DND-41 (cell line): ENCODE measurements around the gene FJX1.
A peak's percentile ranks its signal among the peaks of the same experiment; 100 is the strongest.

Experiments
- ATAC-seq: fragments of 200-7000 bp; cut with Tn5 transposase; 3 replicates; pipeline ENCODE4 v1.9.1; 2021; ENCODE audit warnings: low read depth; ENCODE audit not compliant: insufficient read depth
- DNase-seq: peaks from one replicate; pipeline ENCODE4 v3.0.0-alpha.2; 2020
- H2AFZ ChIP-seq: 2 replicates; pipeline ENCODE4 v1.6.0; 2012; ENCODE audit warnings: low read depth, low read length
- H3K27ac ChIP-seq: 2 replicates; pipeline ENCODE4 v1.5.1; 2012; ENCODE audit warnings: low read length, inconsistent platforms
- H3K27me3 ChIP-seq: fragments of 200-600 bp; sonication (generic); 2 replicates; pipeline ENCODE4 v1.6.0; 2012; ENCODE audit warnings: low read length, mild to moderate bottlenecking, inconsistent platforms; ENCODE audit not compliant: insufficient read depth, poor library complexity
- H3K36me3 ChIP-seq: 2 replicates; pipeline ENCODE4 v1.5.1; 2012; ENCODE audit warnings: low read length, inconsistent platforms; ENCODE audit not compliant: insufficient read depth
- H3K4me1 ChIP-seq: 2 replicates; pipeline ENCODE4 v1.5.1; 2012; ENCODE audit warnings: mild to moderate bottlenecking, low read length; ENCODE audit not compliant: insufficient read depth
- H3K4me2 ChIP-seq: 2 replicates; pipeline ENCODE4 v1.6.0; 2012; ENCODE audit warnings: mild to moderate bottlenecking, moderate library complexity, low read length, inconsistent platforms; ENCODE audit not compliant: insufficient read depth
- H3K4me3 ChIP-seq, 2 experiments: fragments of 200-600 bp in 1 of 2; shearing (Covaris generic) in 1 of 2; 2 replicates each; pipeline ENCODE4 v1.5.1; 2012 to 2016; ENCODE audit warnings: inconsistent platforms in 2 of 2, low read length in 2 of 2, mild to moderate bottlenecking in 2 of 2, low read depth in 1 of 2, moderate library complexity in 1 of 2
- H3K79me2 ChIP-seq: 2 replicates; pipeline ENCODE4 v1.6.0; 2012; ENCODE audit warnings: low read length, inconsistent platforms; ENCODE audit not compliant: insufficient read depth
- H3K9ac ChIP-seq: 2 replicates; pipeline ENCODE4 v1.6.0; 2012; ENCODE audit warnings: low read depth, mild to moderate bottlenecking, inconsistent platforms, low read length, moderate library complexity
- H3K9me3 ChIP-seq: 2 replicates; pipeline ENCODE4 v1.5.1; 2012; ENCODE audit warnings: low read length, moderate library complexity, mild to moderate bottlenecking, inconsistent platforms; ENCODE audit not compliant: insufficient read depth, severe bottlenecking
- H4K20me1 ChIP-seq: 2 replicates; pipeline ENCODE4 v1.6.0; 2012; ENCODE audit warnings: low read length; ENCODE audit not compliant: insufficient read depth
- EZH2 ChIP-seq: IDR thresholded peaks from 3 replicates; pipeline ENCODE4 v1.6.1; 2012; ENCODE audit warnings: borderline replicate concordance, low read depth, mild to moderate bottlenecking, moderate library complexity, low read length, inconsistent platforms; ENCODE audit not compliant: severe bottlenecking
- TF ChIP-seq, protein P1 (sequence below): IDR thresholded peaks from 2 replicates; pipeline ENCODE4 v1.5.1; 2012; ENCODE audit warnings: borderline replicate concordance, low read length, moderate library complexity, mild to moderate bottlenecking; ENCODE audit not compliant: poor library complexity, severe bottlenecking; ENCODE audit errors: extremely low read depth

The FJX1 gene

GRCh38 chr11:35614939-35615569, 3.2 kb upstream of the FJX1 start:
- DNase-seq (no peak), ATAC-seq (no peak)
- no peak overlapping the region for H2AFZ ChIP-seq
- H3K4me2 ChIP-seq: no peak overlapping the region
- H3K27me3 ChIP-seq: no peaks in the 10 kb centered on the region
- no peaks in the 10 kb centered on the region for H3K9me3 ChIP-seq
- no peak for TF ChIP-seq EZH2
- TF ChIP-seq, protein P1, sequence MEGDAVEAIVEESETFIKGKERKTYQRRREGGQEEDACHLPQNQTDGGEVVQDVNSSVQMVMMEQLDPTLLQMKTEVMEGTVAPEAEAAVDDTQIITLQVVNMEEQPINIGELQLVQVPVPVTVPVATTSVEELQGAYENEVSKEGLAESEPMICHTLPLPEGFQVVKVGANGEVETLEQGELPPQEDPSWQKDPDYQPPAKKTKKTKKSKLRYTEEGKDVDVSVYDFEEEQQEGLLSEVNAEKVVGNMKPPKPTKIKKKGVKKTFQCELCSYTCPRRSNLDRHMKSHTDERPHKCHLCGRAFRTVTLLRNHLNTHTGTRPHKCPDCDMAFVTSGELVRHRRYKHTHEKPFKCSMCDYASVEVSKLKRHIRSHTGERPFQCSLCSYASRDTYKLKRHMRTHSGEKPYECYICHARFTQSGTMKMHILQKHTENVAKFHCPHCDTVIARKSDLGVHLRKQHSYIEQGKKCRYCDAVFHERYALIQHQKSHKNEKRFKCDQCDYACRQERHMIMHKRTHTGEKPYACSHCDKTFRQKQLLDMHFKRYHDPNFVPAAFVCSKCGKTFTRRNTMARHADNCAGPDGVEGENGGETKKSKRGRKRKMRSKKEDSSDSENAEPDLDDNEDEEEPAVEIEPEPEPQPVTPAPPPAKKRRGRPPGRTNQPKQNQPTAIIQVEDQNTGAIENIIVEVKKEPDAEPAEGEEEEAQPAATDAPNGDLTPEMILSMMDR: no peak
- no peaks in the 10 kb centered on the region for H4K20me1 ChIP-seq
- H3K4me3 ChIP-seq: no peak overlapping the region
- H3K4me1 ChIP-seq: no peaks in the 10 kb centered on the region
- no peaks in the 10 kb centered on the region for H3K79me2 ChIP-seq
- H3K9ac ChIP-seq: no peak overlapping the region
- no peaks in the 10 kb centered on the region for H3K36me3 ChIP-seq
- no peak overlapping the region for H3K27ac ChIP-seq

- H3K27ac ChIP-seq: no peak overlapping the region
- DNase-seq (no peak), ATAC-seq (peak; percentile 76)
- no peak overlapping the region for H2AFZ ChIP-seq
- no peaks in the 10 kb centered on the region for H3K79me2 ChIP-seq
- H3K36me3 ChIP-seq: no peaks in the 10 kb centered on the region
- H3K9ac ChIP-seq: no peak overlapping the region
- H3K4me3 ChIP-seq: no peak overlapping the region
- H3K27me3 ChIP-seq: peaks cover 3% of the 10 kb centered on the region
- H3K4me1 ChIP-seq: no peaks in the 10 kb centered on the region
- H4K20me1 ChIP-seq: no peaks in the 10 kb centered on the region
- H3K9me3 ChIP-seq: no peaks in the 10 kb centered on the region
- H3K4me2 ChIP-seq: no peak overlapping the region
- TF ChIP-seq, protein P1: peak; percentile 82
- TF ChIP-seq EZH2: no peak
Observed at GRCh38 chr11:35615921-35616900, 2.0 kb upstream of the FJX1 start.

GRCh38 chr11:35617316-35617686, 959 bp upstream of the FJX1 start:
- Histone ChIP-seq H3K4me3 (no peak overlapping the region), H3K27me3 (peaks cover 3% of the 10 kb centered on the region), H3K9ac (no peak overlapping the region), H3K27ac (no peak overlapping the region), H3K79me2 (no peaks in the 10 kb centered on the region), H3K9me3 (no peaks in the 10 kb centered on the region), H3K36me3 (no peaks in the 10 kb centered on the region), H3K4me1 (no peaks in the 10 kb centered on the region), H4K20me1 (no peaks in the 10 kb centered on the region), H2AFZ (no peak overlapping the region), H3K4me2 (no peak overlapping the region)
- no peak for DNase-seq
- no peak for TF ChIP-seq EZH2
- TF ChIP-seq, protein P1: no peak
- no peak for ATAC-seq
